HEK293 (cell line): ENCODE measurements around the gene MBNL2.

ENCODE experiments used
- CTCF ChIA-PET: fragments of 350-600 bp; formaldehyde crosslinking; extraction: SDS; loops from one replicate; lab custom pipeline; 2021; ENCODE audit warnings: antibody characterized with exemption; lab: Yijun Ruan, JAX
- POLR2A ChIA-PET: fragments of 300-600 bp; formaldehyde crosslinking; extraction: SDS; loops from one replicate; lab custom pipeline; 2020; ENCODE audit warnings: antibody characterized with exemption, inconsistent platforms; lab: Yijun Ruan, JAX
- H3K27ac ChIP-seq: fragments of 200-500 bp; sonication (Bioruptor generic); 2 replicates; pipeline ENCODE4 v1.5.1; 2014; ENCODE audit warnings: low read depth, low read length, control low read depth, inconsistent platforms; ENCODE audit errors: extremely low read depth
- H3K36me3 ChIP-seq, 2 experiments: fragments of 200-500 bp in 1 of 2; sonication (Bioruptor generic) in 1 of 2; 1 replicate in 1 of 2; 2 replicates in 1 of 2; pipeline ENCODE4 v1.5.1; 2014 to 2017; ENCODE audit warnings: inconsistent platforms in 2 of 2, low read length in 2 of 2; ENCODE audit not compliant: control insufficient read depth in 2 of 2, insufficient read depth in 1 of 2
- H3K4me1 ChIP-seq: fragments of 200-500 bp; sonication (Bioruptor generic); 2 replicates; pipeline ENCODE4 v1.5.1; 2014; ENCODE audit warnings: mild to moderate bottlenecking, low read length, inconsistent platforms; ENCODE audit not compliant: control insufficient read depth, insufficient read depth
- H3K4me3 ChIP-seq: 2 replicates; pipeline ENCODE4 v1.5.1; 2011; ENCODE audit warnings: low read depth, mild to moderate bottlenecking, control low read depth, low read length, moderate library complexity
- H3K9me3 ChIP-seq: fragments of 200-500 bp; sonication (Bioruptor generic); 2 replicates; pipeline ENCODE4 v1.5.1; 2014; ENCODE audit warnings: low read depth, low read length, inconsistent platforms; ENCODE audit not compliant: control insufficient read depth, insufficient read depth
- GLI4 ChIP-seq: fragments of 450-650 bp; formaldehyde crosslinking; IDR thresholded peaks from 2 replicates; pipeline ENCODE4 v1.5.1; 2016; ENCODE audit warnings: missing biosample characterization, missing genetic modification characterization
- MZF1 ChIP-seq: fragments of 450-650 bp; formaldehyde crosslinking; IDR thresholded peaks from 2 replicates; pipeline ENCODE4 v1.5.1; 2017; ENCODE audit warnings: missing biosample characterization, missing genetic modification characterization, borderline replicate concordance
- TCF7L2 ChIP-seq: IDR thresholded peaks from 2 replicates; pipeline ENCODE4 v1.6.1; 2011; ENCODE audit warnings: low read depth, mild to moderate bottlenecking, inconsistent platforms, low read length, moderate library complexity, borderline replicate concordance
- ZBTB48 ChIP-seq: fragments of 450-650 bp; formaldehyde crosslinking; IDR thresholded peaks from 2 replicates; pipeline ENCODE4 v1.5.1; 2016; ENCODE audit warnings: missing biosample characterization, missing genetic modification characterization
- ZFHX2 ChIP-seq: fragments of 450-650 bp; formaldehyde crosslinking; conservative IDR thresholded peaks from 2 replicates; pipeline ENCODE4 v1.5.1; 2016; ENCODE audit warnings: missing biosample characterization, missing genetic modification characterization
- ZNF239 ChIP-seq: fragments of 450-650 bp; formaldehyde crosslinking; IDR thresholded peaks from 2 replicates; pipeline ENCODE4 v1.5.1; 2016; ENCODE audit warnings: missing biosample characterization, missing genetic modification characterization
- ZNF274 ChIP-seq, 2 experiments: fragments of 200-500 bp in 1 of 2; fragments of 450-650 bp in 1 of 2; sonication (Bioruptor generic) in 1 of 2; formaldehyde crosslinking in 1 of 2; IDR thresholded peaks; 2 replicates each; pipeline versions ENCODE4 v1.5.1 to v1.6.1; 2014 to 2016; ENCODE audit warnings: borderline replicate concordance in 1 of 2, inconsistent platforms in 1 of 2, low read length in 1 of 2, missing biosample characterization in 1 of 2, missing genetic modification characterization in 1 of 2
- ZNF514 ChIP-seq: fragments of 450-650 bp; formaldehyde crosslinking; IDR thresholded peaks from 2 replicates; pipeline ENCODE4 v1.5.1; 2016; ENCODE audit warnings: missing biosample characterization, missing genetic modification characterization
- ZNF549 ChIP-seq: fragments of 450-650 bp; IDR thresholded peaks from 2 replicates; pipeline ENCODE4 v1.5.1; 2018; ENCODE audit warnings: missing biosample characterization, missing genetic modification characterization, mild to moderate bottlenecking, inconsistent platforms, moderate library complexity
- ZNF654 ChIP-seq: fragments of 450-650 bp; formaldehyde crosslinking; IDR thresholded peaks from 2 replicates; pipeline ENCODE4 v1.5.1; 2016; ENCODE audit warnings: low read depth, missing biosample characterization, missing genetic modification characterization
- ZSCAN30 ChIP-seq: fragments of 450-650 bp; IDR thresholded peaks from 2 replicates; pipeline ENCODE4 v1.5.1; 2018; ENCODE audit warnings: missing biosample characterization, mild to moderate bottlenecking, missing genetic modification characterization, moderate library complexity
- TF ChIP-seq, protein P1 (sequence below): fragments of 450-650 bp; formaldehyde crosslinking; IDR thresholded peaks from 2 replicates; pipeline ENCODE4 v1.5.1; 2016; ENCODE audit warnings: missing biosample characterization, missing genetic modification characterization
- TF ChIP-seq, protein P2 (sequence below): sonication (generic); formaldehyde crosslinking; IDR thresholded peaks from 2 replicates; pipeline ENCODE4 v1.8.1; 2022; ENCODE audit warnings: mild to moderate bottlenecking, moderate library complexity, missing genetic modification reagents

Gene MBNL2

DNA sequence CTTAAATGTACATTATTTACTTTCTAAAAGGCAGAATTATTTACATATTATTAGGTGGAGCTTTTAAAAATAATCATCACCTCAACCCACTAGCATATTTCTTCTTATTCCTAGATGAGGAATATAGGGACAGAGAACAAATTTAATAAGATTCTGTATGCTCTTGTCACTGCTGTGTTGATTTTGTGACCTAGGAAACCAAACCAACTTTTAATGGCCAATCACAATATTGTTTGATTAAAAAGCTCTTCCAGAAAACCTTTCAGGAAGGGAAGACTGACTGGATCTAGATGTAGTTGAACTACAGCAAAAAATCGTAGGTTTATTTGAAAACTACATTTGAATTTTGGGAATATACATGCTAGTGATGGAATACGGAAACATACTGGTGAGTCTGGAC is 120.0 kb downstream of the MBNL2 start:
- H3K27ac ChIP-seq: no peak overlapping the region
- 0 out of 2 replicates have a peak, but pooled peaks cover 2% of the 10 kb centered on the region for H3K4me1 ChIP-seq
- TF ChIP-seq, protein P1, sequence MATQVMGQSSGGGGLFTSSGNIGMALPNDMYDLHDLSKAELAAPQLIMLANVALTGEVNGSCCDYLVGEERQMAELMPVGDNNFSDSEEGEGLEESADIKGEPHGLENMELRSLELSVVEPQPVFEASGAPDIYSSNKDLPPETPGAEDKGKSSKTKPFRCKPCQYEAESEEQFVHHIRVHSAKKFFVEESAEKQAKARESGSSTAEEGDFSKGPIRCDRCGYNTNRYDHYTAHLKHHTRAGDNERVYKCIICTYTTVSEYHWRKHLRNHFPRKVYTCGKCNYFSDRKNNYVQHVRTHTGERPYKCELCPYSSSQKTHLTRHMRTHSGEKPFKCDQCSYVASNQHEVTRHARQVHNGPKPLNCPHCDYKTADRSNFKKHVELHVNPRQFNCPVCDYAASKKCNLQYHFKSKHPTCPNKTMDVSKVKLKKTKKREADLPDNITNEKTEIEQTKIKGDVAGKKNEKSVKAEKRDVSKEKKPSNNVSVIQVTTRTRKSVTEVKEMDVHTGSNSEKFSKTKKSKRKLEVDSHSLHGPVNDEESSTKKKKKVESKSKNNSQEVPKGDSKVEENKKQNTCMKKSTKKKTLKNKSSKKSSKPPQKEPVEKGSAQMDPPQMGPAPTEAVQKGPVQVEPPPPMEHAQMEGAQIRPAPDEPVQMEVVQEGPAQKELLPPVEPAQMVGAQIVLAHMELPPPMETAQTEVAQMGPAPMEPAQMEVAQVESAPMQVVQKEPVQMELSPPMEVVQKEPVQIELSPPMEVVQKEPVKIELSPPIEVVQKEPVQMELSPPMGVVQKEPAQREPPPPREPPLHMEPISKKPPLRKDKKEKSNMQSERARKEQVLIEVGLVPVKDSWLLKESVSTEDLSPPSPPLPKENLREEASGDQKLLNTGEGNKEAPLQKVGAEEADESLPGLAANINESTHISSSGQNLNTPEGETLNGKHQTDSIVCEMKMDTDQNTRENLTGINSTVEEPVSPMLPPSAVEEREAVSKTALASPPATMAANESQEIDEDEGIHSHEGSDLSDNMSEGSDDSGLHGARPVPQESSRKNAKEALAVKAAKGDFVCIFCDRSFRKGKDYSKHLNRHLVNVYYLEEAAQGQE (tag by site-specific recombination): no peak
- TF ChIP-seq TCF7L2 (no peak), ZNF274 (IDR thresholded peaks at IDR 0.05; ENCODE audit: low read length) (no peak), ZNF274 (tag by site-specific recombination; IDR thresholded peaks at IDR 0.05; ENCODE audit: borderline replicate concordance) (no peak), ZNF514 (tag by site-specific recombination) (no peak), MZF1 (tag by site-specific recombination) (no peak)
- no peak overlapping the region for H3K4me3 ChIP-seq
- H3K36me3 ChIP-seq: peaks cover 0 to 7% of the 10 kb centered on the region in 2 experiments; a peak in 1 of 3 replicates
- CTCF ChIA-PET: interaction anchor here (0.6 to 1.2 kb wide), 8 partner anchors 11 to 248 kb away, joined by 3 to 5 read pairs (median 4); no protein-coding TSS in a partner anchor
- POLR2A ChIA-PET: interaction anchor here (1.3 kb wide), 1 partner anchor 11 kb away, joined by 5 read pairs; no protein-coding TSS in a partner anchor
- no peaks in the 10 kb centered on the region for H3K9me3 ChIP-seq

DNA sequence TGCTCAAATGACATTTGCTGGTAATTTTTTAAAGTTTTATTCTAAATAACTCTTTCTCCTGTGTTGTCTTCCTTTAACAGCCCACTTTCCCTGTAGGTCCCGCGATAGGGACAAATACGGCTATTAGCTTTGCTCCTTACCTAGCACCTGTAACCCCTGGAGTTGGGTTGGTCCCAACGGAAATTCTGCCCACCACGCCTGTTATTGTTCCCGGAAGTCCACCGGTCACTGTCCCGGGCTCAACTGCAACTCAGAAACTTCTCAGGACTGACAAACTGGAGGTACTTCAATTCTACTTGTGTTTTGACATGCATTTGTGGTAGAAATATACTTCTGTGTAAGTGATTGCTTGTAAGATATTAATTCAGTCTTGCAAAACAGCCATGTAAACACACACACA is 120.8 kb downstream of the MBNL2 start:
- H3K4me3 ChIP-seq: no peak overlapping the region
- H3K36me3 ChIP-seq: peaks cover 0 to 13% of the 10 kb centered on the region in 2 experiments; a peak in 1 of 3 replicates
- H3K9me3 ChIP-seq: no peaks in the 10 kb centered on the region
- 0 out of 2 replicates have a peak, but pooled peaks cover 2% of the 10 kb centered on the region for H3K4me1 ChIP-seq
- CTCF ChIA-PET: interaction anchor here (0.6 to 3.0 kb wide), 3 partner anchors 31 to 233 kb away, joined by 3 to 24 read pairs (median 5); no protein-coding TSS in a partner anchor
- no peak overlapping the region for H3K27ac ChIP-seq
- POLR2A ChIA-PET: interaction anchor here (1.3 kb wide), 1 partner anchor 12 kb away, joined by 5 read pairs; no protein-coding TSS in a partner anchor
- TF ChIP-seq ZBTB48: no peak
- TF ChIP-seq, protein P2, sequence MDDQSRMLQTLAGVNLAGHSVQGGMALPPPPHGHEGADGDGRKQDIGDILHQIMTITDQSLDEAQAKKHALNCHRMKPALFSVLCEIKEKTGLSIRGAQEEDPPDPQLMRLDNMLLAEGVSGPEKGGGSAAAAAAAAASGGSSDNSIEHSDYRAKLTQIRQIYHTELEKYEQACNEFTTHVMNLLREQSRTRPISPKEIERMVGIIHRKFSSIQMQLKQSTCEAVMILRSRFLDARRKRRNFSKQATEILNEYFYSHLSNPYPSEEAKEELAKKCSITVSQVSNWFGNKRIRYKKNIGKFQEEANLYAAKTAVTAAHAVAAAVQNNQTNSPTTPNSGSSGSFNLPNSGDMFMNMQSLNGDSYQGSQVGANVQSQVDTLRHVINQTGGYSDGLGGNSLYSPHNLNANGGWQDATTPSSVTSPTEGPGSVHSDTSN: no peak
- no peak for TF ChIP-seq GLI4
- TF ChIP-seq ZNF239 (tag by site-specific recombination): no peak
- no peak for TF ChIP-seq ZNF549 (tag by site-specific recombination)
- TF ChIP-seq ZFHX2: no peak

DNA sequence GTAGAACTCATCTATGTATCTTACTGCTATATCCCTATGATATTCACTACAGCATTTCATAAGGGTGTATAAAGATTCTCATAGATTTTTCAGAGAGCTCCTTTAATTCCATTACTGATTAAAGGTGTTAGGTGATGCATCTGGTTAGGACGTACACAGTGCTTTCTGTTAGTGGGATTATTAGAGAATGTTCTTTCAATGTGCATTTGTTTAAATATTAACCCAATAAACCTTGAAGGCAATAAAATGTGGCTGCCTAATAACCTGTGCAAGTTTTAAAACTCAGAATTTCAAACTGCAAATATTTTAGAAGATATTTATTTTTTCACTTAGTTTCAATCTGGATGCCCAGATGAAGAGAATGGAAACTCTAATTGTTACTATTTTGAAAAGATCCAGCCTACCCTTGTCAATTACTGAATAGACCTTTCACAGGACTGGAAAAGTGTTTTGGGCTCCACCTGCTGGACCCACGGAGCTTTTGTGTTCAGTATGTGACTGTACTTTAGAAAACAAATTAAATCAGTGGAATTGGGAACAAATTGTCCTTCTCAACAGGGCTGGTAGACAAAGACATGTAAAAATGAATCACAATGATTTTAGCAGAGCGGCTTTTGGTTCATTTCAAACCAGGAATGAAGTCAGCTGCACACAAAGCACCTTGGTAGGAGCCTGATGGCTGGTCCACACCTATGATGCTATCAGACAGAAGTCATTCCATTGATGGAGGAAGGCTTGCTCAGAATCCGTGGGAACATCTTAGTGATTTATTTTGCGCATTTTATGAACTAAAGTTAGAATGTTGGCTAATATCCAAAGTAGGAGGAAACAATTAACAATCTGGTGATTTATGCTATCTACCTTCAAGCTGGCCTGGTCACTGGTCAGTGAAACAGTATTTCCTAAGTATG is 122.4 kb downstream of the MBNL2 start:
- POLR2A ChIA-PET: no interaction called here
- Histone ChIP-seq H3K4me3 (no peak overlapping the region), H3K27ac (no peak overlapping the region), H3K36me3 (peaks cover 0 to 13% of the 10 kb centered on the region in 2 experiments; a peak in 1 of 3 replicates)
- CTCF ChIA-PET: interaction anchor here (0.7 to 3.0 kb wide), 17 partner anchors 13 to 354 kb away, joined by 3 to 24 read pairs (median 4); no protein-coding TSS in a partner anchor
- no peak for TF ChIP-seq ZSCAN30 (tag by site-specific recombination)
- peak; percentile 52 for TF ChIP-seq ZNF654
- TF ChIP-seq, all 188 proteins: peak for 1
- Histone ChIP-seq H3K4me1 (0 out of 2 replicates have a peak, but pooled peaks cover 2% of the 10 kb centered on the region), H3K9me3 (no peaks in the 10 kb centered on the region)
